Measurements from ENCODE around the gene PLXNA4. TPM values are rescaled to one million over a fixed set of nuclear protein-coding genes. Genes with fewer than 3 reads are reported as not detected.

PLXNA4 gene
- total and polyA plus RNA-seq, 9 of the 15 experiments (the other 6 are each of a cell fraction or from before 2014, with no cell fraction given) = under 0.01 to 0.09 TPM; not detected in 7

DNA sequence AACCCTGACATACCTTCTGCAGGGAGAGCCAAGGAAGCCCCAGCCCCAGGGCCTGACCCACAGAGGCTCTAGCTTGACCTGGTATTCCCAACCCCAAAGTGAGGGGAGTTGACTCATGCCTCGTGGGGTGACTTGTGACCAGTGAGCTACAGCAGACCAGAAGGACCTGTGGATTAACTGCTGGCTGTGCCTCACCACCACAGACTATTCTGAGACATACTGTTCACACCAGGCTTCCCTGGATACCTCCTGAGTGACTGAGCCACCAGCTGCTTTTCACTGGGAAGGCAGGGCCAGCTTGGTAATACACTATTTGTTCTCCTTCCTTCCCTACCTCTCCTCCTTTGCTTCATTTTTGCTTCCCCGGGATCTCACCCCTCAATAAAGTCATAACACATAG is 7.3 kb downstream of the PLXNA4 start:
- peaks cover 13 to 34% of the 10 kb centered on the region in 2 experiments for H3K27me3 ChIP-seq (ENCODE audit: control insufficient read depth in 2 of 2, insufficient read depth in 2 of 2, low read length in 2 of 2)
- WGBS (ENCODE audit: insufficient coverage, low coverage, missing lambda C conversion rate) = 0% methylated on average over 2 of the region's 2 CpGs
- H3K27ac ChIP-seq (ENCODE audit: extremely low read depth, low read depth, low read length) = no peak overlapping the region
- H3K9ac ChIP-seq (ENCODE audit: insufficient read depth in 1 of 2, low read depth in 2 of 2, low read length in 2 of 2) = no peak overlapping the region
- no peak overlapping the region for H3K4me2 ChIP-seq (ENCODE audit: insufficient read depth, low read length)
- H3K9me1 ChIP-seq (ENCODE audit: control insufficient read depth, insufficient read depth, low read length) = no peaks in the 10 kb centered on the region
- FAIRE-seq (no peak), DNase-seq (ENCODE audit: extremely low read depth in 1 of 4, low spot score in 3 of 4) (no peak), ATAC-seq (no peak)
- TF ChIP-seq, protein P1, sequence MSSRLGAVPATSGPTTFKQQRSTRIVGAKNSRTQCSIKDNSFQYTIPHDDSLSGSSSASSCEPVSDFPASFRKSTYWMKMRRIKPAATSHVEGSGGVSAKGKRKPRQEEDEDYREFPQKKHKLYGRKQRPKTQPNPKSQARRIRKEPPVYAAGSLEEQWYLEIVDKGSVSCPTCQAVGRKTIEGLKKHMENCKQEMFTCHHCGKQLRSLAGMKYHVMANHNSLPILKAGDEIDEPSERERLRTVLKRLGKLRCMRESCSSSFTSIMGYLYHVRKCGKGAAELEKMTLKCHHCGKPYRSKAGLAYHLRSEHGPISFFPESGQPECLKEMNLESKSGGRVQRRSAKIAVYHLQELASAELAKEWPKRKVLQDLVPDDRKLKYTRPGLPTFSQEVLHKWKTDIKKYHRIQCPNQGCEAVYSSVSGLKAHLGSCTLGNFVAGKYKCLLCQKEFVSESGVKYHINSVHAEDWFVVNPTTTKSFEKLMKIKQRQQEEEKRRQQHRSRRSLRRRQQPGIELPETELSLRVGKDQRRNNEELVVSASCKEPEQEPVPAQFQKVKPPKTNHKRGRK (tag; IDR thresholded peaks at IDR 0.05) = no peak
- TF ChIP-seq SIN3B (IDR thresholded peaks at IDR 0.05; ENCODE audit: low read depth) = no peak
- H3K4me1 ChIP-seq (replicated peaks in 1 of 2; ENCODE audit: control insufficient read depth in 2 of 2, insufficient read depth in 2 of 2, low read length in 2 of 2) = no peaks in the 10 kb centered on the region
- no peaks in the 10 kb centered on the region for H3K36me3 ChIP-seq (ENCODE audit: control insufficient read depth, insufficient read depth, low read length)
- in situ Hi-C loops (cut with MboI) (no loop called here), intact Hi-C loops (cut with micrococcal nuclease) (no loop called here)
- H2AFZ ChIP-seq (ENCODE audit: low read depth, low read length) = no peak overlapping the region
- 0 out of 2 replicates have a peak, but pooled peaks cover 8% of the 10 kb centered on the region for H4K20me1 ChIP-seq (replicated peaks; ENCODE audit: control insufficient read depth, insufficient read depth, low read length)
- no peaks in the 10 kb centered on the region for H3K9me3 ChIP-seq (replicated peaks; ENCODE audit: control insufficient read depth, insufficient read depth, low read depth, low read length)
- POLR2A ChIA-PET = no interaction called here
- no peak overlapping the region for H3K4me3 ChIP-seq
- CTCF ChIA-PET (ENCODE audit: low intra/inter-chr PET ratio) = no interaction called here
- H3K79me2 ChIP-seq (ENCODE audit: control insufficient read depth, insufficient read depth, low read length) = no peaks in the 10 kb centered on the region
- no TSS peak for BruUV-seq (replicated peaks)

DNA sequence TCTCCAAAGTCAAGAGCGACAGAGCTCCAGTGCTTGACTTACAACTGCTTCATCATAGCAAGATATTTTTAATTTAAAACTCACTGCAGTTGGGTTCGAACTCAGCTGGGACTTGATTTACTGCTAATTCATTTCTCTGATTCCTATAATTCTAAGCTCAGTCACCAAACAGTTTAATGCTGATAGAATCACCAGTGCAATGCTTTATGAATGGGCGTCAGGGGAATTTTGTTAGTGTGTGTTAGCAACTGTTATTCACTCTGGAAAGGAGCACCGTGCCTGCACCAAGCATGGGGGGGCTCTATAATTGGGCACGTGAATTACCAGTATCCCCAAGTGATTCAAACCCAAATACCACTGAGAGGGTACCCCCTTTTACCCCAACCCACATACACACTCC is 10.4 kb downstream of the PLXNA4 start:
- Histone ChIP-seq H3K4me2 (ENCODE audit: insufficient read depth, low read length) (no peak overlapping the region), H4K20me1 (replicated peaks; ENCODE audit: control insufficient read depth, insufficient read depth, low read length) (0 out of 2 replicates have a peak, but pooled peaks cover 4% of the 10 kb centered on the region), H3K9ac (ENCODE audit: insufficient read depth in 1 of 2, low read depth in 2 of 2, low read length in 2 of 2) (no peak overlapping the region), H3K9me3 (replicated peaks; ENCODE audit: control insufficient read depth, insufficient read depth, low read depth, low read length) (no peaks in the 10 kb centered on the region), H3K4me3 (no peak overlapping the region), H3K4me1 (replicated peaks in 1 of 2; ENCODE audit: control insufficient read depth in 2 of 2, insufficient read depth in 2 of 2, low read length in 2 of 2) (no peaks in the 10 kb centered on the region), H3K36me3 (ENCODE audit: control insufficient read depth, insufficient read depth, low read length) (no peaks in the 10 kb centered on the region), H3K27ac (ENCODE audit: extremely low read depth, low read depth, low read length) (no peak overlapping the region), H3K27me3 (ENCODE audit: control insufficient read depth in 2 of 2, insufficient read depth in 2 of 2, low read length in 2 of 2) (peaks cover 2 to 20% of the 10 kb centered on the region in 2 experiments; a peak in 3 of 5 replicates), H2AFZ (ENCODE audit: low read depth, low read length) (no peak overlapping the region), H3K9me1 (ENCODE audit: control insufficient read depth, insufficient read depth, low read length) (no peaks in the 10 kb centered on the region), H3K79me2 (ENCODE audit: control insufficient read depth, insufficient read depth, low read length) (no peaks in the 10 kb centered on the region)
- no peak for FAIRE-seq
- WGBS (ENCODE audit: insufficient coverage, low coverage, missing lambda C conversion rate) = 2% methylated on average over 5 of the region's 5 CpGs
- ChIA-PET POLR2A (interaction anchor here (1.0 kb wide), 1 partner anchor 37 kb away, joined by 3 read pairs; no protein-coding TSS in a partner anchor), CTCF (ENCODE audit: low intra/inter-chr PET ratio) (no interaction called here)
- intact Hi-C loops (cut with micrococcal nuclease) = no loop called here
- no TSS peak for BruUV-seq (replicated peaks)
- ATAC-seq = no peak
- in situ Hi-C loops (cut with MboI) = no loop called here
- DNase-seq (ENCODE audit: extremely low read depth in 1 of 4, low spot score in 3 of 4) = no peak
- TF ChIP-seq COPS2 (conservative IDR thresholded peaks at IDR 0.05) (no peak), ZC3H8 (IDR thresholded peaks at IDR 0.05) (no peak), RNF2 (IDR thresholded peaks at IDR 0.05) (no peak), ZNF445 (CRISPR knock-in tag; IDR thresholded peaks at IDR 0.05; ENCODE audit: low read depth) (no peak), KAT7 (CRISPR knock-in tag; IDR thresholded peaks at IDR 0.05; ENCODE audit: borderline replicate concordance) (no peak), KLF13 (tag; IDR thresholded peaks at IDR 0.05; ENCODE audit: borderline replicate concordance, low read depth) (no peak)
- TF ChIP-seq, protein P2, sequence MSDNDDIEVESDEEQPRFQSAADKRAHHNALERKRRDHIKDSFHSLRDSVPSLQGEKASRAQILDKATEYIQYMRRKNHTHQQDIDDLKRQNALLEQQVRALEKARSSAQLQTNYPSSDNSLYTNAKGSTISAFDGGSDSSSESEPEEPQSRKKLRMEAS (CRISPR knock-in tag; IDR thresholded peaks at IDR 0.05) = no peak
